DND-41 (cell line): ENCODE data around the gene PEG3.

ENCODE experiments used
- EZH2 ChIP-seq: IDR thresholded peaks from 3 replicates; pipeline ENCODE4 v1.6.1; 2012; ENCODE audit warnings: borderline replicate concordance, low read depth, mild to moderate bottlenecking, moderate library complexity, low read length, inconsistent platforms; ENCODE audit not compliant: severe bottlenecking
- TF ChIP-seq, protein P1 (sequence below): IDR thresholded peaks from 2 replicates; pipeline ENCODE4 v1.5.1; 2012; ENCODE audit warnings: borderline replicate concordance, low read length, moderate library complexity, mild to moderate bottlenecking; ENCODE audit not compliant: poor library complexity, severe bottlenecking; ENCODE audit errors: extremely low read depth

DNA sequence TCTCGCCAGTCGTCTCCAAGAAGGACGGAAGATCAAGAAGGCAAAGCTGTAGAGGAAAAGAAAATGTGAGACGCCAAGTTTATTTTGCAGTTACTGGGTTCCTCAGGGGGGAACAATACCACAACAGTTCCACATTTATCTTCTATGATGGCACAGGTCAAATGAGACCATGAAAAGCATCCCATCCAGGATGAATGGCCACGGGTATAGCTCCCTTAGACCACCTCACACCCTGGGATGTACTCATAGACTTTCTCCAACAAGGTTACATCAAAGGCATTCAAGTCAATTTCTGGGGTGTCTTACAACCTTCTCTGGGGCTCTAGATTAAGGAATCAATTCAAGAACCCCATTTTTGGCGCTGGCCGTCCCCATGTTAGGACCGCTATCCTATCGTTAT, 4.5 kb downstream of the PEG3 start:
- TF ChIP-seq, protein P1, sequence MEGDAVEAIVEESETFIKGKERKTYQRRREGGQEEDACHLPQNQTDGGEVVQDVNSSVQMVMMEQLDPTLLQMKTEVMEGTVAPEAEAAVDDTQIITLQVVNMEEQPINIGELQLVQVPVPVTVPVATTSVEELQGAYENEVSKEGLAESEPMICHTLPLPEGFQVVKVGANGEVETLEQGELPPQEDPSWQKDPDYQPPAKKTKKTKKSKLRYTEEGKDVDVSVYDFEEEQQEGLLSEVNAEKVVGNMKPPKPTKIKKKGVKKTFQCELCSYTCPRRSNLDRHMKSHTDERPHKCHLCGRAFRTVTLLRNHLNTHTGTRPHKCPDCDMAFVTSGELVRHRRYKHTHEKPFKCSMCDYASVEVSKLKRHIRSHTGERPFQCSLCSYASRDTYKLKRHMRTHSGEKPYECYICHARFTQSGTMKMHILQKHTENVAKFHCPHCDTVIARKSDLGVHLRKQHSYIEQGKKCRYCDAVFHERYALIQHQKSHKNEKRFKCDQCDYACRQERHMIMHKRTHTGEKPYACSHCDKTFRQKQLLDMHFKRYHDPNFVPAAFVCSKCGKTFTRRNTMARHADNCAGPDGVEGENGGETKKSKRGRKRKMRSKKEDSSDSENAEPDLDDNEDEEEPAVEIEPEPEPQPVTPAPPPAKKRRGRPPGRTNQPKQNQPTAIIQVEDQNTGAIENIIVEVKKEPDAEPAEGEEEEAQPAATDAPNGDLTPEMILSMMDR: no peak
- TF ChIP-seq EZH2: no peak
